H1 (cell line): ENCODE measurements around the gene CRAT. TPM values are rescaled to one million over a fixed set of nuclear protein-coding genes. Genes with fewer than 3 reads are reported as not detected.

ENCODE experiments used
- CTCF ChIA-PET: fragments of 300-600 bp; sonication (Branson Sonifier 250); formaldehyde crosslinking; loops from one replicate; lab custom pipeline; 2021; ENCODE audit not compliant: partially characterized antibody; lab: Charles Lee
- POLR2A ChIA-PET: fragments of 300-600 bp; sonication (Branson Sonifier 250); formaldehyde crosslinking; loops from one replicate; lab custom pipeline; 2021; ENCODE audit warnings: inconsistent platforms; ENCODE audit not compliant: partially characterized antibody; lab: Charles Lee
- DNase-seq, 2 experiments: peaks; one replicate each; pipeline versions ENCODE4 v3.0.0 to v3.0.0-alpha.2; 2010 to 2022; ENCODE audit warnings: low spot score in 2 of 2, low read depth in 1 of 2, mixed read lengths in 1 of 2
- FAIRE-seq: peaks from 2 replicates; lab custom pipeline; 2011; peaks lifted over from hg19 to GRCh38; lab: Jason Lieb, UNC
- H2AFZ ChIP-seq: 2 replicates; pipeline ENCODE4 v1.8.1; 2012; ENCODE audit warnings: low read length, inconsistent platforms
- H2AK5ac ChIP-seq: 2 replicates; pipeline ENCODE4 v1.6.1; 2013; ENCODE audit warnings: low read depth, low read length
- H2BK120ac ChIP-seq: replicated peaks from 2 replicates; pipeline ENCODE3; 2013; ENCODE audit warnings: low read depth, low read length, inconsistent platforms
- H2BK12ac ChIP-seq: 2 replicates; pipeline ENCODE4 v1.6.1; 2013; ENCODE audit warnings: low read depth, low read length
- H2BK15ac ChIP-seq: 2 replicates; pipeline ENCODE4 v1.6.1; 2013; ENCODE audit warnings: low read length
- H2BK20ac ChIP-seq: 2 replicates; pipeline ENCODE4 v1.6.1; 2013; ENCODE audit warnings: low read length
- H2BK5ac ChIP-seq: 2 replicates; pipeline ENCODE4 v1.6.1; 2013; ENCODE audit warnings: low read depth, low read length
- H3K14ac ChIP-seq: 2 replicates; pipeline ENCODE4 v1.6.1; 2013; ENCODE audit warnings: inconsistent platforms; ENCODE audit not compliant: insufficient read length
- H3K18ac ChIP-seq: 2 replicates; pipeline ENCODE4 v1.6.1; 2013; ENCODE audit warnings: low read length; ENCODE audit errors: extremely low read depth
- H3K23ac ChIP-seq: 2 replicates; pipeline ENCODE4 v1.6.1; 2013; ENCODE audit warnings: inconsistent platforms; ENCODE audit not compliant: insufficient read length
- H3K23me2 ChIP-seq: 2 replicates; pipeline ENCODE4 v1.6.1; 2013; ENCODE audit warnings: low read depth, low read length
- H3K27ac ChIP-seq: 2 replicates; pipeline ENCODE4 v1.6.1; 2011; ENCODE audit warnings: low read depth, low read length, inconsistent platforms
- H3K27me3 ChIP-seq, 4 experiments: replicated peaks in 1 of 4; 1 replicate in 1 of 4; 2 replicates in 3 of 4; pipeline versions ENCODE4 v1.6.1 to v1.8.1; 2011 to 2013; ENCODE audit warnings: low read length in 3 of 4, mild to moderate bottlenecking in 3 of 4, inconsistent platforms in 2 of 4, mixed read lengths in 2 of 4, moderate library complexity in 1 of 4; ENCODE audit not compliant: control insufficient read depth in 3 of 4, insufficient read depth in 3 of 4; ENCODE audit errors: extremely low read depth in 1 of 4
- H3K36me3 ChIP-seq, 4 experiments: 2 replicates each; pipeline versions ENCODE4 v1.6.1 to v1.8.1; 2011 to 2013; ENCODE audit warnings: mild to moderate bottlenecking in 4 of 4, low read length in 3 of 4, moderate library complexity in 2 of 4, control low read depth in 1 of 4, inconsistent platforms in 1 of 4; ENCODE audit not compliant: insufficient read depth in 4 of 4, control insufficient read depth in 2 of 4
- H3K4ac ChIP-seq: replicated peaks from 2 replicates; pipeline ENCODE3; 2013; ENCODE audit warnings: low read length, low read depth, mixed read lengths, inconsistent platforms; ENCODE audit not compliant: insufficient read length
- H3K4me1 ChIP-seq, 4 experiments: replicated peaks in 1 of 4; 1 replicate in 1 of 4; 2 replicates in 3 of 4; pipeline versions ENCODE4 v1.6.1 to v1.8.1; 2011 to 2013; ENCODE audit warnings: low read length in 3 of 4, inconsistent platforms in 2 of 4, mixed read lengths in 1 of 4; ENCODE audit not compliant: insufficient read depth in 4 of 4, control insufficient read depth in 3 of 4
- H3K4me2 ChIP-seq, 2 experiments: 2 replicates each; pipeline versions ENCODE4 v1.6.1 to v1.8.1; 2011 to 2013; ENCODE audit warnings: low read depth in 2 of 2, low read length in 2 of 2, control low read depth in 1 of 2, inconsistent platforms in 1 of 2, mild to moderate bottlenecking in 1 of 2; ENCODE audit not compliant: insufficient read depth in 1 of 2
- H3K4me3 ChIP-seq, 4 experiments: fragments of 200-600, 300-600 bp in 1 of 4; sonication (generic), shearing (Covaris generic), sonication (Bioruptor Twin) in 1 of 4; 2 replicates each; pipeline versions ENCODE4 v1.5.1 to v1.8.1; 2011 to 2016; ENCODE audit warnings: low read length in 4 of 4, low read depth in 3 of 4, control low read depth in 2 of 4, inconsistent platforms in 2 of 4, mild to moderate bottlenecking in 2 of 4, mixed read lengths in 1 of 4, moderate library complexity in 1 of 4; ENCODE audit not compliant: insufficient read depth in 2 of 4; ENCODE audit errors: extremely low read depth in 1 of 4
- H3K56ac ChIP-seq: replicated peaks from 2 replicates; pipeline ENCODE3; 2013; ENCODE audit warnings: low read depth, mild to moderate bottlenecking, mixed read lengths, low read length, inconsistent platforms; ENCODE audit not compliant: insufficient read length
- H3K79me1 ChIP-seq: 2 replicates; pipeline ENCODE4 v1.6.1; 2013; ENCODE audit warnings: low read depth, low read length, control low read depth
- H3K79me2 ChIP-seq, 2 experiments: 2 replicates each; pipeline versions ENCODE4 v1.6.1 to v1.8.1; 2012 to 2013; ENCODE audit warnings: low read length in 2 of 2, mild to moderate bottlenecking in 2 of 2, inconsistent platforms in 1 of 2; ENCODE audit not compliant: insufficient read depth in 2 of 2, control insufficient read depth in 1 of 2
- H3K9ac ChIP-seq, 4 experiments: replicated peaks in 1 of 4; 1 replicate in 1 of 4; 2 replicates in 3 of 4; pipeline versions ENCODE4 v1.6.1 to v1.8.1; 2011 to 2013; ENCODE audit warnings: low read depth in 3 of 4, low read length in 3 of 4, control low read depth in 2 of 4, mild to moderate bottlenecking in 2 of 4, moderate library complexity in 2 of 4, inconsistent platforms in 1 of 4; ENCODE audit errors: extremely low read depth in 1 of 4
- H3K9me3 ChIP-seq, 2 experiments: 2 replicates each; pipeline versions ENCODE4 v1.6.1 to v1.8.1; 2012 to 2013; ENCODE audit warnings: mild to moderate bottlenecking in 2 of 2, moderate library complexity in 2 of 2, control low read depth in 1 of 2, inconsistent platforms in 1 of 2, low read depth in 1 of 2, low read length in 1 of 2, mixed read lengths in 1 of 2; ENCODE audit not compliant: insufficient read depth in 2 of 2
- H4K20me1 ChIP-seq, 2 experiments: replicated peaks in 1 of 2; 2 replicates each; pipeline versions ENCODE3 to v1.8.1; 2011 to 2013; ENCODE audit warnings: inconsistent platforms in 2 of 2, low read length in 2 of 2, mild to moderate bottlenecking in 1 of 2; ENCODE audit not compliant: insufficient read depth in 2 of 2, control insufficient read depth in 1 of 2
- H4K5ac ChIP-seq: 2 replicates; pipeline ENCODE4 v1.6.1; 2013; ENCODE audit warnings: low read length, low read depth, mixed read lengths, inconsistent platforms; ENCODE audit not compliant: insufficient read length
- H4K8ac ChIP-seq: 2 replicates; pipeline ENCODE4 v1.8.0; 2013; ENCODE audit warnings: mild to moderate bottlenecking, moderate library complexity, low read length, inconsistent platforms; ENCODE audit not compliant: insufficient read depth; ENCODE audit errors: extremely low read depth
- H4K91ac ChIP-seq: replicated peaks from 2 replicates; pipeline ENCODE3; 2013; ENCODE audit warnings: low read length, mixed read lengths, inconsistent platforms; ENCODE audit not compliant: insufficient read length
- ATF3 ChIP-seq: IDR thresholded peaks from 2 replicates; pipeline ENCODE4 v1.6.1; 2011; ENCODE audit warnings: low read depth, mild to moderate bottlenecking, low read length; ENCODE audit not compliant: insufficient read depth
- CHD1 ChIP-seq: IDR thresholded peaks from 2 replicates; pipeline ENCODE4 v1.6.1; 2012; ENCODE audit warnings: low read depth, low read length, improper control_type of control experiment
- KDM1A ChIP-seq: fragments of 200-600, 300-600 bp; sonication (generic); IDR thresholded peaks from 2 replicates; pipeline ENCODE4 v1.7.1; 2016; ENCODE audit warnings: mild to moderate bottlenecking, low read length, borderline replicate concordance
- NRF1 ChIP-seq: IDR thresholded peaks from 2 replicates; pipeline ENCODE4 v1.6.1; 2011; ENCODE audit warnings: mild to moderate bottlenecking, low read depth, low read length, improper control_type of control experiment
- SIN3A ChIP-seq, 2 experiments: IDR thresholded peaks in 1 of 2; conservative IDR thresholded peaks in 1 of 2; 2 replicates each; pipeline ENCODE4 v1.6.1; 2011 to 2012; ENCODE audit warnings: low read length in 2 of 2, improper control_type of control experiment in 1 of 2, low read depth in 1 of 2, mild to moderate bottlenecking in 1 of 2
- SUZ12 ChIP-seq: fragments of 200-600 bp; sonication (generic); IDR thresholded peaks from 2 replicates; pipeline ENCODE4 v1.6.1; 2012; ENCODE audit warnings: mild to moderate bottlenecking, inconsistent platforms, low read length, moderate library complexity, mixed read lengths
- WGBS, 2 experiments: shearing (Covaris generic) in 1 of 2; methylation state at CpG; one replicate each; pipeline versions ENCODE4 v1.1.6 to v1.1.7; 2013 to 2015; ENCODE audit warnings: low lambda C conversion rate in 2 of 2, mixed read lengths in 2 of 2, inconsistent platforms in 1 of 2, low coverage in 1 of 2, missing lambda C conversion rate in 1 of 2; ENCODE audit not compliant: insufficient replicate concordance in 2 of 2, insufficient coverage in 1 of 2, insufficient read length in 1 of 2; ENCODE audit errors: extremely low coverage in 1 of 2, missing lambda C conversion rate in 1 of 2; 5-methylcytosine and 5-hydroxymethylcytosine counted together
- polyA plus RNA-seq, 7 experiments: library from polyadenylated mRNA; depleted of rRNA in 3 of 7; stranded (reverse) in 5 of 7; unstranded in 2 of 7; fragments of >200 nt in 5 of 7; fragments of 200-250 nt in 2 of 7; gene quantifications; 1 replicate in 5 of 7; 2 replicates in 1 of 7; 4 replicates in 1 of 7; pipeline versions ENCODE4 v1.2.1 to v1.2.3, GENCODE V29; 2011 to 2013; ENCODE audit warnings: missing spikeins in 2 of 7, mixed read lengths in 2 of 7
- total RNA-seq: library from RNA; stranded (reverse); fragmentation: NEBNext Ultra II Directional; extraction: Animal tissue kit (Norgen Biotek cat#: 25700); gene quantifications from 2 replicates; pipeline ENCODE4 v1.2.1, GENCODE V29; 2021

Gene CRAT
- total and polyA plus RNA-seq, 2 of the 8 experiments (the other 6 are each of a cell fraction or from before 2014, with no cell fraction given) = 8.2 to 17.3 TPM

GRCh38 chr9:129076640-129077037 lies 34.0 kb downstream of the CRAT start:
- peaks cover 6 to 10% (median 7%) of the 10 kb centered on the region in 4 experiments for H3K4me1 ChIP-seq
- no peak overlapping the region for H4K91ac ChIP-seq
- peaks cover 0 to 2% of the 10 kb centered on the region in 2 experiments for H4K20me1 ChIP-seq
- H2BK5ac ChIP-seq = no peak overlapping the region
- TF ChIP-seq KDM1A (no peak), SUZ12 (no peak), SIN3A (conservative IDR thresholded peaks at IDR 0.05 in 1 of 2, IDR thresholded peaks at IDR 0.05 in 1 of 2; ENCODE audit: low read depth in 1 of 2, low read length in 2 of 2) (no peak), CHD1 (no peak), ATF3 (no peak), NRF1 (no peak)
- no peak overlapping the region for H2BK20ac ChIP-seq
- H3K4me3 ChIP-seq = no peak overlapping the region
- no peaks in the 10 kb centered on the region for H3K9me3 ChIP-seq
- no peaks in the 10 kb centered on the region for H3K79me1 ChIP-seq
- no peak overlapping the region for H3K9ac ChIP-seq
- H3K4me2 ChIP-seq = no peak overlapping the region
- H3K18ac ChIP-seq = no peak overlapping the region
- H3K56ac ChIP-seq = no peak overlapping the region
- ChIA-PET CTCF (no interaction called here), POLR2A (no interaction called here)
- H2BK12ac ChIP-seq = no peak overlapping the region
- H3K36me3 ChIP-seq = no peaks in the 10 kb centered on the region
- H3K79me2 ChIP-seq = peaks cover under 1 to 14% of the 10 kb centered on the region in 2 experiments; a peak in 3 of 4 replicates
- FAIRE-seq = no peak
- H3K27ac ChIP-seq = no peak overlapping the region
- H3K23me2 ChIP-seq = peaks cover 7% of the 10 kb centered on the region
- no peak overlapping the region for H4K8ac ChIP-seq
- no peak overlapping the region for H2BK15ac ChIP-seq
- no peak overlapping the region for H2BK120ac ChIP-seq
- DNase-seq = no peak
- no peak overlapping the region for H2AK5ac ChIP-seq
- H2AFZ ChIP-seq = no peak overlapping the region
- no peak overlapping the region for H3K4ac ChIP-seq
- no peaks in the 10 kb centered on the region for H3K27me3 ChIP-seq
- no peak overlapping the region for H3K23ac ChIP-seq
- no peak overlapping the region for H3K14ac ChIP-seq
- WGBS, 2 experiments = 87% methylated on average over 11 of the region's 11 CpGs; no CpG with 5 or more reads in 1 of the 2 experiments
- no peak overlapping the region for H4K5ac ChIP-seq
